AG08395 (cell line): ENCODE results near the gene UBP1.
"Not testable (repeated sequence)": the region's sequence is repeated elsewhere in the genome, so short reads cannot be mapped to it uniquely, and the experiment has no call there.

Source experiments
- DNase-seq: peaks from one replicate; pipeline ENCODE4 v3.0.0; 2012; ENCODE audit warnings: mixed read lengths, low spot score

UBP1 gene

GRCh38 chr3:33437556-33438283 is 2.5 kb downstream of the UBP1 start:
- DNase-seq: peak; percentile 19

- DNase-seq: no peak
Measured at GRCh38 chr3:33433843-33434242, 6.4 kb downstream of the UBP1 start.

- no peak for DNase-seq
Measured at GRCh38 chr3:33430571-33430970, 9.6 kb downstream of the UBP1 start.

- no peak for DNase-seq
Measured at GRCh38 chr3:33430061-33430460, 10.1 kb downstream of the UBP1 start.

GRCh38 chr3:33429306-33429705 is 10.9 kb downstream of the UBP1 start:
- not testable (repeated sequence) for DNase-seq

- DNase-seq: no peak
Measured at GRCh38 chr3:33428734-33429133, 11.5 kb downstream of the UBP1 start.

GRCh38 chr3:33426630-33427317 is 13.4 kb downstream of the UBP1 start:
- no peak for DNase-seq

GRCh38 chr3:33426068-33426467 is 14.1 kb downstream of the UBP1 start:
- DNase-seq: no peak

GRCh38 chr3:33425453-33425852 is 14.8 kb downstream of the UBP1 start:
- no peak for DNase-seq

GRCh38 chr3:33424606-33425452 is 15.4 kb downstream of the UBP1 start:
- no peak for DNase-seq

GRCh38 chr3:33420966-33421365 is 19.2 kb downstream of the UBP1 start:
- DNase-seq: no peak

- DNase-seq: no peak
Measured at GRCh38 chr3:33419948-33420347, 20.3 kb downstream of the UBP1 start.

- no peak for DNase-seq
Measured at GRCh38 chr3:33417066-33417673, 23.0 kb downstream of the UBP1 start.

- not testable (repeated sequence) for DNase-seq
Measured at GRCh38 chr3:33410816-33411215, 29.4 kb downstream of the UBP1 start.

- DNase-seq: no peak
Measured at GRCh38 chr3:33403756-33404155, 36.4 kb downstream of the UBP1 start.

GRCh38 chr3:33402936-33403335 is 37.3 kb downstream of the UBP1 start:
- DNase-seq: no peak

- DNase-seq: no peak
Measured at GRCh38 chr3:33401781-33402180, 38.4 kb downstream of the UBP1 start.

GRCh38 chr3:33398410-33398809 is 41.8 kb downstream of the UBP1 start:
- DNase-seq: no peak

GRCh38 chr3:33395900-33396299 is 44.3 kb downstream of the UBP1 start:
- DNase-seq: no peak

- no peak for DNase-seq
Measured at GRCh38 chr3:33394403-33395054, 45.7 kb downstream of the UBP1 start.

- DNase-seq: peak; percentile 92
Measured at GRCh38 chr3:33392703-33393125, 47.5 kb downstream of the UBP1 start.

GRCh38 chr3:33392144-33392543 is 48.1 kb downstream of the UBP1 start:
- DNase-seq: no peak
